Sigmoid colon (tissue), 4 donors: ENCODE results near the gene ZNF366.

Experiments
- CTCF ChIP-seq, 4 experiments: fragments of 450-650 bp in 3 of 4; fragments of 200-600 bp in 1 of 4; IDR thresholded peaks; one replicate each; pipeline ENCODE4 v1.5.1; 2016 to 2019; ENCODE audit warnings: antibody characterized with exemption in 4 of 4, mild to moderate bottlenecking in 3 of 4, moderate library complexity in 2 of 4
- EP300 ChIP-seq, 4 donors: sonication (generic); formaldehyde crosslinking; IDR thresholded peaks; one replicate each; pipeline ENCODE4 v1.6.1; 2017; ENCODE audit warnings: antibody characterized with exemption in 4 of 4
- POLR2A ChIP-seq, 2 donors: fragments of 450-650 bp; IDR thresholded peaks; one replicate each; pipeline ENCODE4 v1.6.1; 2016; ENCODE audit warnings: antibody characterized with exemption in 2 of 2, mild to moderate bottlenecking in 2 of 2, moderate library complexity in 2 of 2

DNA sequence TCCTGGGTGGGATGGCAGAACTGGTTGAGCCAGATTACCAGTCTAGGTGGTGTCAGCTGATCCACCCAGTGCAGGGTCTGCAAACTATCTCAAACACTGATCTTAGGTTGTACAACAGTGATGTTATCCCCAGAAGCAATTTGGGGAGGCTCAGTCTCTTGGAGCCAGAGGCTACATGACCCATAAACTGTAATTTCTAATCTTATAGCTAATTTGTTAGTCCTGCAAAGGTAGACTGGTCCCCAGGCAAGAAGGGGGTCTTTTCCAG lies 5.3 kb upstream of the ZNF366 start:
- TF ChIP-seq CTCF (IDR thresholded peaks at IDR 0.05), result no peak
- no peak for TF ChIP-seq EP300 (IDR thresholded peaks at IDR 0.05)
- TF ChIP-seq POLR2A (IDR thresholded peaks at IDR 0.05), result no peak
